Measurements from ENCODE around the gene CADM2.

CADM2 gene

DNA sequence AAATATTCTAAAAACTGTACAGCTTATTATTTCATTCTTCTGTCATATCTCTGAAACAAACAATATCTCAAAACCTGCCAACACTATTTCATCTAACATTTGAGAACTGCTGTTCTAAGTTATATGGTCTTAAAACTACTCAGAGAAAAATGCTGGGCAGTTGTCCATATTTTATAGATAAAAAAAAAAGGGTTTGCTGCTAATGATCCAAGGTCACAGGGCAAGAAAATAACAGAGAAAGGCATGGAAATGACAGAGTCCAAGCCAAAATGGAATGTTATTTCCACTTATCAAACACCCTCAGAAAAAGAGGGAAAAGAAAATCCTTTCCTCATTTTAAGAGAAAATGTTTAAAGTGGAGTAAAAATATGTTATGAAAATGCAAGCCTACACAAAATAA, 313.1 kb downstream of the CADM2 start:
- TF ChIP-seq, protein P1, sequence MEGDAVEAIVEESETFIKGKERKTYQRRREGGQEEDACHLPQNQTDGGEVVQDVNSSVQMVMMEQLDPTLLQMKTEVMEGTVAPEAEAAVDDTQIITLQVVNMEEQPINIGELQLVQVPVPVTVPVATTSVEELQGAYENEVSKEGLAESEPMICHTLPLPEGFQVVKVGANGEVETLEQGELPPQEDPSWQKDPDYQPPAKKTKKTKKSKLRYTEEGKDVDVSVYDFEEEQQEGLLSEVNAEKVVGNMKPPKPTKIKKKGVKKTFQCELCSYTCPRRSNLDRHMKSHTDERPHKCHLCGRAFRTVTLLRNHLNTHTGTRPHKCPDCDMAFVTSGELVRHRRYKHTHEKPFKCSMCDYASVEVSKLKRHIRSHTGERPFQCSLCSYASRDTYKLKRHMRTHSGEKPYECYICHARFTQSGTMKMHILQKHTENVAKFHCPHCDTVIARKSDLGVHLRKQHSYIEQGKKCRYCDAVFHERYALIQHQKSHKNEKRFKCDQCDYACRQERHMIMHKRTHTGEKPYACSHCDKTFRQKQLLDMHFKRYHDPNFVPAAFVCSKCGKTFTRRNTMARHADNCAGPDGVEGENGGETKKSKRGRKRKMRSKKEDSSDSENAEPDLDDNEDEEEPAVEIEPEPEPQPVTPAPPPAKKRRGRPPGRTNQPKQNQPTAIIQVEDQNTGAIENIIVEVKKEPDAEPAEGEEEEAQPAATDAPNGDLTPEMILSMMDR (IDR thresholded peaks at IDR 0.05; ENCODE audit: insufficient read depth, low read depth, low read length, missing control alignments): no peak
- DNase-seq (ENCODE audit: low read depth): no peak
- H3K4me3 ChIP-seq (ENCODE audit: low read length): no peak overlapping the region

DNA sequence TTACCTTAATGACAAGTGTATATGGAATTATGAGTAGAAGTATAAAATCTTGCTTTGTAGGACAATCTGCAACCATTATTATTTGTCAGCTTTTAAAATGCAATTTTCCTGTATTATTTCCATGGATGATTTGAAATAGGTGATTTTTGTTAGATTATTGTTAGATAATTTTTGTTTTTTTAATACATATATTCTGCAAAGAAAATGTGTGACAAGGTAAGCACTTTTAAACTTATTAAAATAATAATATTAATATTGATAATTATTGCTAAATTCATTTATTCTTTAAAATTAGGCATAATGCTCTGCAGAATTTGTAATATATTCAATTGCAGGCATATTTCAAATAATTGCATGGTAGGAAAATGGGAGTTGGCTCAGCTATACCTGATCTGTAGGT, 329.5 kb downstream of the CADM2 start:
- TF ChIP-seq, protein P1 (IDR thresholded peaks at IDR 0.05; ENCODE audit: insufficient read depth, low read depth, low read length, missing control alignments): no peak
- no peak for DNase-seq (ENCODE audit: low read depth)
- no peak overlapping the region for H3K4me3 ChIP-seq (ENCODE audit: low read length)

DNA sequence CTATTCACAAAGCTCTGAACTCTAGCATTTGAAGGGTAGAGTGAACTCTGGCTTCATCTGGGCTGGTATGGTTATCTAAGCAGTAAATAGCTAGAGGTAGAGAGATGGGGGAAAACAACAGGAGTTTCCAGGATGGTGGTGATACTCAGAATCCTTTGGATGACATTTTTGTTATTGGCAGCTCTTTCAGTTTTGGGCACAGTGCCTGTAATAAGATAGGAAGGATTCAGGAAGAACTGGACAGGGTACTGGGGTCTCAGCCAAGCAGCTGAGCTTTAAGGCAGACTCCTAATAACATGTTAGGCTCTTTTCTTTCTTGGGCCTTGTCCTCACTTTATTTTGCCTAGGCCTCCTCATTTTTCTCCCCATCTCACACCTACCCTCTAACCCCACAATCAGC, 338.5 kb downstream of the CADM2 start:
- no peak for DNase-seq (ENCODE audit: low read depth)
- TF ChIP-seq, protein P1 (IDR thresholded peaks at IDR 0.05; ENCODE audit: insufficient read depth, low read depth, low read length, missing control alignments): no peak
- H3K4me3 ChIP-seq (ENCODE audit: low read length): no peak overlapping the region

DNA sequence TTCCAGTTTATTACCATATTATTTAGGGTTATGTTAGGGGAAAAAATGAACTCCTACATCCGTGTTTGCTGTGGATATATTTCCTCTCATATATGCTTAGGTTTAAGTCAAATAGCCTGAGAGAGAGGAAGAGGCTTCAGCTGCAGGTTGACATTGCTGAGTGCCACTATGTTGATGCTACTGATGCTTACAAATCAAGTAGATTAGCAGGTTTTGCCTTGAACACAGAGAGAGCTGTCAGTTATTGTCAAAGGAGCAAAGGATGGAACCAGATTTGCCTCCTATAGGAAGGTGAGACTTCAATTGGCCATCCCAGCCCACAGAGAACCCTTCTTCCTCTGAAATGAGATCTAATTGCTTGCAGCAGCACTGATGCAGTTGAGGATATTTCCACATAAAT, 339.2 kb downstream of the CADM2 start:
- no peak overlapping the region for H3K4me3 ChIP-seq (ENCODE audit: low read length)
- TF ChIP-seq, protein P1 (IDR thresholded peaks at IDR 0.05; ENCODE audit: insufficient read depth, low read depth, low read length, missing control alignments): no peak
- DNase-seq (ENCODE audit: low read depth): no peak

DNA sequence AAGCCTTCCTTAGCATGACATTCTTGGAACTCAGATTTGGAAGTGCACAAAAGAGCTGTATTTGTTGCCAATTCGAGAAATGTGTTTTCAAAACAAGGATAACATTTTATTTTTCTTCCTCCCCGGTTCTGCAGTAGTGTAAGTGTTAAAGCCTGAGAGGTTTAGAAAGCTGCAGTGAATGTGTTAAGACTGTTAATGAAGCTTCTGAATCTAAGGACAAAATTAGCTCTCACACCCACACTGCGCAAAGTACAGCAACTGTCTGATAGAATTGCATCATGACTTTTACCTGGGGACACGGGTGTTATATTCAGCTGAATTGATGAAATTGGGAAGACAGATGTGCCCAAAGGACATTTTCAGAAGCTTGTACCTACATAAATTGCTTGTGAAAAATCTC, 344.4 kb downstream of the CADM2 start:
- no peak for DNase-seq (ENCODE audit: low read depth)
- TF ChIP-seq, protein P1 (IDR thresholded peaks at IDR 0.05; ENCODE audit: insufficient read depth, low read depth, low read length, missing control alignments): no peak
- no peak overlapping the region for H3K4me3 ChIP-seq (ENCODE audit: low read length)

DNA sequence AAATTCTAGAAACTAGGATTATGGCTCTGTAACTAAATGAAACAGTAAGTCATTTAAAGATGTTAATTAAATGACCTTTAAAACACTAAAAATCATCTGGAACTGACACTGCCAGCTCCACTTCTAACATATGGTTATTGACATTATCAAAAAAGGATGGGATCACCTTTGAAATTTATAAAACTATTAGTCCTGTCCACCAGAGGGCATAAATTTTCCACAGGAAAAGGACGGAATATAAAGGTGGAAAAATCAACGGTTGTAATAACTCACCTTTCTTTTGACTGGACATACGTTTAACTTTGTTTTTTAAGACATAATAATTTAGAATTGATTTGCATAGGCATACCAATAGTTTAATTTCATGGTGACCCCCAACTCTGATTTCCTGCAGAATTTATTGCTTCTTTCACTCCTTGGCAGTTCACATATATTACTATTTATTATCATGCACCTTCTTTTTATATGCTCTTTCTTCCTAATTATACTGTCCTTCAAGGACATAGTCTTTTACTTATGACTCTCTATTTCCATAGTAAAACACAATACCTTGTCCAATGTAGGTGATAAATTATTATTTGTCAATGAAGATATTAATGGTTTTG, 345.7 kb downstream of the CADM2 start:
- TF ChIP-seq, protein P1 (IDR thresholded peaks at IDR 0.05; ENCODE audit: insufficient read depth, low read depth, low read length, missing control alignments): peak; percentile 45
- peak; percentile 20 for DNase-seq (ENCODE audit: low read depth)
- no peak overlapping the region for H3K4me3 ChIP-seq (ENCODE audit: low read length)

DNA sequence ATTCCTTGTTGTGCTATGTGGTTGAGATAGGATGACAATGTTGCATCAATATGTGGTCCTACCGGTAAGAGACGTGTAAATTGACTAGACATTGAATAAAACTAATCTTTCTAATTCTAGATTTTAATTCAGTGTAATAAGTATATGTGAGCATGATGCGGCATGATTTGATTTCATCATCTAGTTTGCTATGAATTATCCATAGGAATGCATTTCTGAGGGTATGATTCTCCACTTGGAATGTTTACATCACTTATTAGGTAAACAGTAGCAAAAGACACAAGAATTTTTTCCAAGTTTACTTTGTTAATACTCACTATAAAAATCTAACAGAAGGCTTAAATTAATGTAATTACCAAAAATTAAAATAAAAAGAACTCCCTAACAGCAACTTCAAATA, 353.5 kb downstream of the CADM2 start:
- H3K4me3 ChIP-seq (ENCODE audit: low read length): no peak overlapping the region
- DNase-seq (ENCODE audit: low read depth): peak; percentile 62
- TF ChIP-seq, protein P1 (IDR thresholded peaks at IDR 0.05; ENCODE audit: insufficient read depth, low read depth, low read length, missing control alignments): no peak
